Skeletal muscle satellite cell (primary cell): ENCODE data around the gene AKAP7.

Experiments
- H3K27me3 ChIP-seq: 2 replicates; pipeline ENCODE4 v1.7.0; 2013; ENCODE audit warnings: low read length; ENCODE audit not compliant: control insufficient read depth, insufficient read depth
- H3K36me3 ChIP-seq: 2 replicates; pipeline ENCODE4 v1.7.0; 2013; ENCODE audit warnings: mild to moderate bottlenecking, control low read depth, low read length; ENCODE audit not compliant: insufficient read depth
- H3K4me1 ChIP-seq: 2 replicates; pipeline ENCODE4 v1.7.0; 2013; ENCODE audit warnings: low read length; ENCODE audit not compliant: control insufficient read depth, insufficient read depth
- H3K4me2 ChIP-seq: 2 replicates; pipeline ENCODE4 v1.7.0; 2013; ENCODE audit warnings: mild to moderate bottlenecking, low read length
- H3K4me3 ChIP-seq: 2 replicates; pipeline ENCODE4 v1.7.0; 2013; ENCODE audit warnings: low read length
- H3K9ac ChIP-seq: 2 replicates; pipeline ENCODE4 v1.7.0; 2013; ENCODE audit warnings: mild to moderate bottlenecking, low read depth, low read length, moderate library complexity
- H3K9me3 ChIP-seq: replicated peaks from 2 replicates; pipeline ENCODE4 v1.7.0; 2013; ENCODE audit warnings: mild to moderate bottlenecking, control low read depth, low read length

The AKAP7 gene

GRCh38 chr6:131169613-131170012 is 34.3 kb downstream of the AKAP7 start:
- H3K27me3 ChIP-seq, result no peaks in the 10 kb centered on the region
- H3K36me3 ChIP-seq, result no peaks in the 10 kb centered on the region
- H3K4me1 ChIP-seq, result peaks cover 5% of the 10 kb centered on the region
- H3K9ac ChIP-seq, result no peak overlapping the region
- no peaks in the 10 kb centered on the region for H3K9me3 ChIP-seq
- H3K4me3 ChIP-seq, result no peak overlapping the region
- H3K4me2 ChIP-seq, result no peak overlapping the region

GRCh38 chr6:131172222-131172621 is 37.0 kb downstream of the AKAP7 start:
- Histone ChIP-seq H3K9ac (no peak overlapping the region), H3K36me3 (no peaks in the 10 kb centered on the region), H3K9me3 (no peaks in the 10 kb centered on the region), H3K4me2 (no peak overlapping the region), H3K4me3 (no peak overlapping the region), H3K27me3 (no peaks in the 10 kb centered on the region), H3K4me1 (peaks cover 5% of the 10 kb centered on the region)

GRCh38 chr6:131173680-131174079 is 38.4 kb downstream of the AKAP7 start:
- H3K4me1 ChIP-seq, result peaks cover 5% of the 10 kb centered on the region
- no peak overlapping the region for H3K9ac ChIP-seq
- H3K4me2 ChIP-seq, result no peak overlapping the region
- H3K4me3 ChIP-seq, result no peak overlapping the region
- H3K27me3 ChIP-seq, result no peaks in the 10 kb centered on the region
- no peaks in the 10 kb centered on the region for H3K36me3 ChIP-seq
- no peaks in the 10 kb centered on the region for H3K9me3 ChIP-seq

GRCh38 chr6:131175564-131175963 is 40.3 kb downstream of the AKAP7 start:
- no peak overlapping the region for H3K4me2 ChIP-seq
- H3K9ac ChIP-seq, result no peak overlapping the region
- H3K27me3 ChIP-seq, result no peaks in the 10 kb centered on the region
- H3K4me3 ChIP-seq, result no peak overlapping the region
- peaks cover 5% of the 10 kb centered on the region for H3K4me1 ChIP-seq
- H3K36me3 ChIP-seq, result no peaks in the 10 kb centered on the region
- H3K9me3 ChIP-seq, result no peaks in the 10 kb centered on the region

DNA sequence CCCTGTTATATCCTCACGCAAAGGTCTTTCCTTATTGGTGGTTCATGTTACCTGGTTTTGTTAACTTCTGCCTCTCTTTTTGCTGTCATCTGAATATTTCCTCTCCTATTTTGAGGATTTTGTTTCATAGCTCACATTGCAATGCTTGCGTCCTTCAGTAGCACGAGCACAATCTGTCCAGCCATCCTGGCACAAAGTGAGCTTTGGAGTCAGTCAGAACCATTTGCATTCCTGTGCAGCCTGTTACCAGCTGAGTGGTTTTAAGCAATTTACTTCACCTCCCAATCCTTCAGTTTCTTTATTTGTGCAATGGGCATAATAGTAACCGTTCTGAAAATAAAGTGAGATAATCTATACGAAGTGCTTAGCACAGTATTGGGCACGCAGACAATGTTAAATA is 42.7 kb downstream of the AKAP7 start:
- no peaks in the 10 kb centered on the region for H3K4me1 ChIP-seq
- no peaks in the 10 kb centered on the region for H3K9me3 ChIP-seq
- H3K4me2 ChIP-seq, result no peak overlapping the region
- H3K36me3 ChIP-seq, result no peaks in the 10 kb centered on the region
- no peak overlapping the region for H3K9ac ChIP-seq
- H3K4me3 ChIP-seq, result no peak overlapping the region
- no peaks in the 10 kb centered on the region for H3K27me3 ChIP-seq

DNA sequence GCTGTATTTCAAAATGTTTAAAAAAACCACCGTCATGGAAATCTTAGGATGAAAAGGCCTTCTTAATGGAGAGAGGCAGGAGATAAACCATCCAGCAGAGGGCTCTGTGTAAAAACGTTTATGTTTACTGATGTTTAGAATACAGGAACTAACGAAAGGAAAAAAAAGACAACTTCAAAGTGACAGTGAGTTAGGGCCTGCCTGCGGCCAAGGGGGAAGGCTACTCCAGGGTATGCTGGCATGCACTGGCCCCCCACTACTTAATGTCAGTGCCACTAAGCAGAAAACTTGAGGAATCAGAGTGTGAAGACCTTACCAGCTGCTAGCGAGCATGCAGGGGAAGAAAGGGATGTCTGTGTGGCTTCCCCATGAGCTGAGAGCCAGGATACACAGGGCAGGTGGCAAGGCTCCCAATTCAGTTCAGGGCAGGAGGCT is 47.7 kb downstream of the AKAP7 start:
- Histone ChIP-seq H3K27me3 (no peaks in the 10 kb centered on the region), H3K4me3 (no peak overlapping the region), H3K9me3 (no peaks in the 10 kb centered on the region), H3K4me2 (peak overlapping the region; percentile 26), H3K9ac (no peak overlapping the region), H3K4me1 (no peaks in the 10 kb centered on the region), H3K36me3 (no peaks in the 10 kb centered on the region)

GRCh38 chr6:131183427-131184095 is 48.3 kb downstream of the AKAP7 start:
- Histone ChIP-seq H3K27me3 (no peaks in the 10 kb centered on the region), H3K4me2 (no peak overlapping the region), H3K4me1 (no peaks in the 10 kb centered on the region), H3K36me3 (no peaks in the 10 kb centered on the region), H3K9me3 (no peaks in the 10 kb centered on the region), H3K4me3 (no peak overlapping the region), H3K9ac (no peak overlapping the region)

- no peak overlapping the region for H3K4me2 ChIP-seq
- no peaks in the 10 kb centered on the region for H3K9me3 ChIP-seq
- no peaks in the 10 kb centered on the region for H3K4me1 ChIP-seq
- H3K9ac ChIP-seq, result no peak overlapping the region
- no peaks in the 10 kb centered on the region for H3K36me3 ChIP-seq
- H3K27me3 ChIP-seq, result no peaks in the 10 kb centered on the region
- no peak overlapping the region for H3K4me3 ChIP-seq
These were observed 56.3 kb downstream of the AKAP7 start for GRCh38 chr6:131191590-131191989.

DNA sequence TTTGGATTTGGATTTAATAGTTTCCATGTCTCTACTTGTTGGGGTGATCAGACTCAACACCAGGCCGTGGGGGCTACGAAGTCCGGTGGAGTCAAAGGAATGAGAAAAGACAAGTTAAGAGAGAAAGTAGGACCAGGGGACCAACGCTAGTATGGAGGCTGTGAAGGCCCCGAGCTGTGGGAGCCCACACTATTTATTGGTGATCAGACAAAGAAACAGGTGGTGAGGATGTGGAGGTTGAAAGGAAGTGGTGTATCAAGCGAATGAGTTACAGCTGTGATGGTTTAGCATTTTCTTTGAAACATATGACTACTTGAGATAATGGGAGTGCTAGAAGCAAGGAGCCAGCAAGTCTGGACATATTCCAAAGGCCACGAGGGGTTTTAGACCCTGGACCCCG is 62.4 kb downstream of the AKAP7 start:
- no peaks in the 10 kb centered on the region for H3K9me3 ChIP-seq
- no peak overlapping the region for H3K4me2 ChIP-seq
- no peak overlapping the region for H3K9ac ChIP-seq
- no peaks in the 10 kb centered on the region for H3K27me3 ChIP-seq
- no peaks in the 10 kb centered on the region for H3K4me1 ChIP-seq
- H3K4me3 ChIP-seq, result no peak overlapping the region
- H3K36me3 ChIP-seq, result no peaks in the 10 kb centered on the region

- Histone ChIP-seq H3K4me2 (no peak overlapping the region), H3K27me3 (no peaks in the 10 kb centered on the region), H3K4me1 (no peaks in the 10 kb centered on the region), H3K4me3 (no peak overlapping the region), H3K9ac (no peak overlapping the region), H3K9me3 (no peaks in the 10 kb centered on the region), H3K36me3 (no peaks in the 10 kb centered on the region)
These were observed 64.5 kb downstream of the AKAP7 start for GRCh38 chr6:131199568-131200272.

- Histone ChIP-seq H3K36me3 (no peaks in the 10 kb centered on the region), H3K4me1 (no peaks in the 10 kb centered on the region), H3K4me2 (no peak overlapping the region), H3K9me3 (no peaks in the 10 kb centered on the region), H3K4me3 (no peak overlapping the region), H3K27me3 (no peaks in the 10 kb centered on the region), H3K9ac (no peak overlapping the region)
These were observed 70.4 kb downstream of the AKAP7 start for GRCh38 chr6:131205481-131206244.
